Chondrocyte (in vitro differentiated cells): ENCODE measurements around the gene SLC39A11. TPM values are rescaled to one million over a fixed set of nuclear protein-coding genes. Genes with fewer than 3 reads are reported as not detected.
"Not testable (repeated sequence)": the region's sequence is repeated elsewhere in the genome, so short reads cannot be mapped to it uniquely, and the experiment has no call there.

Experiments used
- DNase-seq: peaks from one replicate; pipeline ENCODE4 v3.0.0; 2021; ENCODE audit warnings: mixed read lengths, low spot score
- H3K27ac Mint-ChIP-seq: one replicate; pipeline ENCODE4 v1.8.0; 2021; ENCODE audit warnings: mild to moderate bottlenecking, moderate library complexity, mixed read lengths; ENCODE audit not compliant: unreplicated experiment
- H3K27me3 Mint-ChIP-seq: 2 replicates; pipeline ENCODE4 v1.8.0; 2021; ENCODE audit warnings: low read depth, mixed read lengths
- H3K36me3 Mint-ChIP-seq: 2 replicates; pipeline ENCODE4 v1.8.0; 2021; ENCODE audit warnings: low read depth, mixed read lengths
- H3K4me1 Mint-ChIP-seq: 2 replicates; pipeline ENCODE4 v1.8.0; 2021; ENCODE audit warnings: low read depth, mild to moderate bottlenecking, mixed read lengths
- H3K4me3 Mint-ChIP-seq: one replicate; pipeline ENCODE4 v1.8.0; 2021; ENCODE audit warnings: mild to moderate bottlenecking, moderate library complexity, mixed read lengths; ENCODE audit not compliant: unreplicated experiment
- H3K9me3 Mint-ChIP-seq: 2 replicates; pipeline ENCODE4 v1.8.0; 2021; ENCODE audit warnings: low read depth, mixed read lengths
- total RNA-seq: library from RNA; stranded (reverse); gene quantifications from 3 replicates; pipeline ENCODE4 v1.2.1, GENCODE V29; 2021
- TF ChIP-seq, protein P1 (sequence below): fragments of 200-600 bp; sonication (generic); IDR thresholded peaks from 2 replicates; pipeline ENCODE4 v1.5.0; 2021; ENCODE audit warnings: antibody characterized with exemption, mild to moderate bottlenecking, moderate library complexity

Gene SLC39A11
- total RNA-seq, 1 donor from 2014 or later = 25.3 TPM

DNA sequence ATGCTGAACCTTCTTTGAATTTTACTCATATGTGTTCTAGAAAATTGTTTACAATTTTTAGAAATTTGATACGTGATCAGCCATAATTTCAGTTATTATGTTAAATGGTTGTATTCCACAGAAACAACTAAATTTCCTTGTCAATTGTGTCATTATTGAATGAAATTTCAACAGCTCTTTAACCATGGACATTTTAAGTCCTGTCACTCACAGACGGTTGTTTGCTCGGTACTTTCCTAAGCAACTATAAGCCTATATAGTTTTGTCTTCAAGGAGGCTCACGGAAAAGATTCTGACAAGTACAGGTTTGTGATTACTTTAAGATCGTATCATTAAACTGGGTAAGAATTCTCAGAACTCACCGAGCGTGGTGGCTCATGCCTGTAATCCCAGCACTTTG lies 31.8 kb downstream of the SLC39A11 start:
- TF ChIP-seq, protein P1, sequence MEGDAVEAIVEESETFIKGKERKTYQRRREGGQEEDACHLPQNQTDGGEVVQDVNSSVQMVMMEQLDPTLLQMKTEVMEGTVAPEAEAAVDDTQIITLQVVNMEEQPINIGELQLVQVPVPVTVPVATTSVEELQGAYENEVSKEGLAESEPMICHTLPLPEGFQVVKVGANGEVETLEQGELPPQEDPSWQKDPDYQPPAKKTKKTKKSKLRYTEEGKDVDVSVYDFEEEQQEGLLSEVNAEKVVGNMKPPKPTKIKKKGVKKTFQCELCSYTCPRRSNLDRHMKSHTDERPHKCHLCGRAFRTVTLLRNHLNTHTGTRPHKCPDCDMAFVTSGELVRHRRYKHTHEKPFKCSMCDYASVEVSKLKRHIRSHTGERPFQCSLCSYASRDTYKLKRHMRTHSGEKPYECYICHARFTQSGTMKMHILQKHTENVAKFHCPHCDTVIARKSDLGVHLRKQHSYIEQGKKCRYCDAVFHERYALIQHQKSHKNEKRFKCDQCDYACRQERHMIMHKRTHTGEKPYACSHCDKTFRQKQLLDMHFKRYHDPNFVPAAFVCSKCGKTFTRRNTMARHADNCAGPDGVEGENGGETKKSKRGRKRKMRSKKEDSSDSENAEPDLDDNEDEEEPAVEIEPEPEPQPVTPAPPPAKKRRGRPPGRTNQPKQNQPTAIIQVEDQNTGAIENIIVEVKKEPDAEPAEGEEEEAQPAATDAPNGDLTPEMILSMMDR = no peak
- DNase-seq = no peak
- Mint-ChIP-seq H3K4me3 (no peak overlapping the region), H3K4me1 (peaks cover 33% of the 10 kb centered on the region), H3K36me3 (peaks cover 2% of the 10 kb centered on the region), H3K27ac (no peak overlapping the region), H3K27me3 (no peaks in the 10 kb centered on the region), H3K9me3 (no peaks in the 10 kb centered on the region)

DNA sequence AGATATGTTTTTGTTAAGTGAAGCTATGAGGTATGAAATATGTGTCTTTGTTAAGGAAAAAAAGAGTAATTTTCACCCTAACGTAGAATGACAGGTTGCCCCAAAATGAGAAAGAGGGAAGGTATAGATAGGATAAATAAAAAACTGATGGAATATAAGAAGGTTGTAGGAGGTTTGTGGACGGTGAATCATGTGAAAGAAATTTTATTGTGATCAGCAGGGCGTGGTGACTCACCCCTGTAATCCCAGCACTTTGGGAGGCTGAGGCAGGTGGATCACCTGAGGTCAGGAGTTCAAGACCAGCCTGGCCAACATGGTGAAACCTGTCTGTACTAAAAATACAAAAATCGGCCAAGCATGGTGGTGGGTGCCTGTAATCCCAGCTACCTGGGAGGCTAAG lies 32.8 kb downstream of the SLC39A11 start:
- peaks cover 24% of the 10 kb centered on the region for H3K4me1 Mint-ChIP-seq
- not testable (repeated sequence) for H3K4me3 Mint-ChIP-seq, DNase-seq, H3K27me3 Mint-ChIP-seq, H3K27ac Mint-ChIP-seq, H3K9me3 Mint-ChIP-seq, H3K36me3 Mint-ChIP-seq

DNA sequence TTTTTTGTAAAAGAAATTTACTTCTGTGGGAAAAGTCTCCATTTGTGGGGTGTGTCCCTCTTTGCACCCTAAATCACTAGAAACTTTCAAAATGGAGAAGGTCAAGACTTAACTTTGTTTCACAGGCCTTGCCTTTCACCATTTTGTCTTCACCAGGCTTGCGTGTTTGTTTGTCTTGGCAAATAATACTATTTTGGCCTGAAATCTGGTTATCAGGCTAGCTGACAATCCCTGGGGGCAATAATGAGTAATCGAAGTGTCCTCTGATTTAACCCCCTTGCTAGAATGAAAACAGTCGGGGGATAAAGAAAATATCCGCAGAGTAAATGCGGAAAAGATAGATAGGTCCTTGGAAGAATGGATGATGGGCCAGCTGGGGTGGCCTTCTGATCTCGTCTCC lies 34.5 kb downstream of the SLC39A11 start:
- Mint-ChIP-seq H3K27ac (no peak overlapping the region), H3K9me3 (no peaks in the 10 kb centered on the region), H3K36me3 (peaks cover 2% of the 10 kb centered on the region), H3K4me3 (no peak overlapping the region), H3K4me1 (peaks cover 11% of the 10 kb centered on the region), H3K27me3 (no peaks in the 10 kb centered on the region)
- DNase-seq = no peak
- TF ChIP-seq, protein P1 = no peak

DNA sequence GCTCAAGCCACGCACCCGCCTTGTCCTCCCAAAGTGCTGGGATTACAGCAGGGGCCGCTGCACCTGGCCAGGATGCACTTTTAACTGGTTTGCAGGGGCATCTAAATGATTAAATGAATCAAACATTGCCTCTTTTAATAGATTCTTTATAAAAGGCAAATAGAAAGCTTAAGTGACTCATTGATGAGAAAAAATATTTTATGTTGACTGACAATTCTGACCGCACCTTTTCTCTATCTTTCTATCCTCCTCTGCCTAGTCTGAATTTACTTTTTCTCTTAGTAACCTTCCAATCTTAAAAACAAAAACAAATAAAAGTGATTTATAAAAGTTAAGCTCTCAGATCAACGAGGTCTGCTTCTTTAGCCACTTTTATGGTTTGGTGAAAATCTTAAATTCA lies 35.3 kb downstream of the SLC39A11 start:
- Mint-ChIP-seq H3K9me3 (no peaks in the 10 kb centered on the region), H3K27me3 (no peaks in the 10 kb centered on the region), H3K27ac (no peak overlapping the region), H3K4me3 (no peak overlapping the region), H3K4me1 (peaks cover 14% of the 10 kb centered on the region), H3K36me3 (peaks cover 2% of the 10 kb centered on the region)
- no peak for DNase-seq
- TF ChIP-seq, protein P1 = no peak

DNA sequence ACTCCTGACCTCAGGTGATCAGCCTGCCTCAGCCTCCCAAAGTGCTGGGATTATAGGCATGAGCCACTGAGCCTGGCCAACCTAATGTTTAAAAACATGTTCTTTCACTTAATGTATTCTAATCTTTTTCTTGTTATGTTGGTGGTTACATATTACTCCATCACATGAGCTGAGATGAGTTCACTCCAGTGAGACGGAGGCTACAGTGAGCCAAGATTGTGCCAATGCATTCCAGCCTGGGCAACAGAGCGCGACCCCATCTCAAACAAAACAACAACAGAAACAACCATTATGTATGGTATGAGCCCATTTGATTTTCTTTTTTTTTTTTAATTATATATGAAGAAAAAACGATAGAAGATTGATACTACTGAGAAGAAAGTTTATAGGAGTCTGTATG lies 39.6 kb downstream of the SLC39A11 start:
- peaks cover 2% of the 10 kb centered on the region for H3K9me3 Mint-ChIP-seq
- peaks cover 2% of the 10 kb centered on the region for H3K36me3 Mint-ChIP-seq
- TF ChIP-seq, protein P1 = no peak
- DNase-seq = no peak
- H3K27ac Mint-ChIP-seq = no peak overlapping the region
- no peaks in the 10 kb centered on the region for H3K27me3 Mint-ChIP-seq
- H3K4me3 Mint-ChIP-seq = no peak overlapping the region
- peaks cover 14% of the 10 kb centered on the region for H3K4me1 Mint-ChIP-seq

DNA sequence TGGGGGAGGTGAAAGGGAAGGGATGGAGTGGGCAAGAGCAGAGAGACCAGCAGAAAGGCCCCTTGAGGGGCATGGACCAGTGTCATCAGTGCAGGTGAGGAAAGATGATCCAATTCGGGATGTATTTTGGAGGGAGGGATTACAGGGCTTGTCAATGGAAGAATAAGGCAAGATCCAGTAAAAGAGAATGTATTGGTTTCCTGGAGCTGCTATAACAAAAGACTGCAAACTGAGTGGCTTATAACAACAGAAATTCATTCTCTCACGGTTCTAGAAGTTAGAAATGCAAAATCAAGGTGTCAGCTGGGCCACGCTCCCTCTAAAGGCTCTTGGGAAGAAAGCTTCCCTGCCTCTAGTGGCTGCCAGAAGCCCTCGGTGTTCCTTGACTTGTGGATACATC lies 41.7 kb downstream of the SLC39A11 start:
- Mint-ChIP-seq H3K27ac (peak overlapping the region; percentile 4), H3K4me3 (no peak overlapping the region), H3K27me3 (no peaks in the 10 kb centered on the region), H3K4me1 (peaks cover 17% of the 10 kb centered on the region), H3K9me3 (peaks cover 2% of the 10 kb centered on the region), H3K36me3 (peaks cover 2% of the 10 kb centered on the region)
- TF ChIP-seq, protein P1 = no peak
- DNase-seq = no peak
